ENCODE data around the gene BRD9. TPM values are rescaled to one million over a fixed set of nuclear protein-coding genes. Genes with fewer than 3 reads are reported as not detected.

The BRD9 gene
- total RNA-seq, 1 donor from 2014 or later, result 43.7 TPM

GRCh38 chr5:861442-862366 lies 30.9 kb downstream of the BRD9 start:
- Mint-ChIP-seq H3K9me3 (ENCODE audit: unreplicated experiment) (peaks cover 1% of the 10 kb centered on the region), H3K4me1 (ENCODE audit: low read depth, unreplicated experiment) (no peaks in the 10 kb centered on the region), H3K4me3 (ENCODE audit: unreplicated experiment) (no peak overlapping the region), H3K27me3 (ENCODE audit: low read depth, unreplicated experiment) (no peaks in the 10 kb centered on the region), H3K27ac (ENCODE audit: unreplicated experiment) (no peak overlapping the region), H3K36me3 (ENCODE audit: low read depth, unreplicated experiment) (peaks cover 20% of the 10 kb centered on the region)
- TF ChIP-seq CTCF (IDR thresholded peaks at IDR 0.05; ENCODE audit: insufficient read depth, low read depth, low read length) (no peak), EZH2 (IDR thresholded peaks at IDR 0.05; ENCODE audit: insufficient read depth, low read length) (no peak)
- H3K4me2 ChIP-seq (ENCODE audit: low read length), result no peak overlapping the region
- H3K79me2 ChIP-seq (ENCODE audit: insufficient read depth, low read length), result no peaks in the 10 kb centered on the region
- no peak overlapping the region for H2AFZ ChIP-seq (ENCODE audit: low read depth, low read length)
- no peak overlapping the region for H3K9ac ChIP-seq (ENCODE audit: low read length)
- peaks cover 6% of the 10 kb centered on the region for H3K36me3 ChIP-seq (ENCODE audit: insufficient read depth, low read length)
- H3K27me3 ChIP-seq (ENCODE audit: insufficient read depth, low read length), result no peaks in the 10 kb centered on the region
- H3K27ac ChIP-seq (ENCODE audit: low read depth, low read length), result no peak overlapping the region
- peaks cover 55% of the 10 kb centered on the region for H4K20me1 ChIP-seq (ENCODE audit: insufficient read depth, low read length)
- no peak for FAIRE-seq
- H3K4me3 ChIP-seq (ENCODE audit: insufficient read depth, low read depth, low read length), result no peak overlapping the region
- H3K9me3 ChIP-seq (ENCODE audit: insufficient read depth, low read depth, low read length), result no peaks in the 10 kb centered on the region
- H3K4me1 ChIP-seq (ENCODE audit: insufficient read depth, low read length), result no peaks in the 10 kb centered on the region
- DNase-seq (ENCODE audit: low read depth), result no peak

- Mint-ChIP-seq H3K4me1 (ENCODE audit: low read depth, unreplicated experiment) (no peaks in the 10 kb centered on the region), H3K9me3 (ENCODE audit: unreplicated experiment) (peaks cover 1% of the 10 kb centered on the region), H3K36me3 (ENCODE audit: low read depth, unreplicated experiment) (peaks cover 12% of the 10 kb centered on the region), H3K27me3 (ENCODE audit: low read depth, unreplicated experiment) (no peaks in the 10 kb centered on the region), H3K4me3 (ENCODE audit: unreplicated experiment) (no peak overlapping the region), H3K27ac (ENCODE audit: unreplicated experiment) (no peak overlapping the region)
- H3K27me3 ChIP-seq (ENCODE audit: insufficient read depth, low read length), result no peaks in the 10 kb centered on the region
- no peak overlapping the region for H3K4me3 ChIP-seq (ENCODE audit: insufficient read depth, low read depth, low read length)
- no peaks in the 10 kb centered on the region for H3K9me3 ChIP-seq (ENCODE audit: insufficient read depth, low read depth, low read length)
- TF ChIP-seq CTCF (IDR thresholded peaks at IDR 0.05; ENCODE audit: insufficient read depth, low read depth, low read length) (no peak), EZH2 (IDR thresholded peaks at IDR 0.05; ENCODE audit: insufficient read depth, low read length) (no peak)
- H3K36me3 ChIP-seq (ENCODE audit: insufficient read depth, low read length), result peaks cover 3% of the 10 kb centered on the region
- no peaks in the 10 kb centered on the region for H3K4me1 ChIP-seq (ENCODE audit: insufficient read depth, low read length)
- no peak overlapping the region for H3K9ac ChIP-seq (ENCODE audit: low read length)
- no peak overlapping the region for H3K4me2 ChIP-seq (ENCODE audit: low read length)
- no peaks in the 10 kb centered on the region for H3K79me2 ChIP-seq (ENCODE audit: insufficient read depth, low read length)
- peaks cover 56% of the 10 kb centered on the region for H4K20me1 ChIP-seq (ENCODE audit: insufficient read depth, low read length)
- H3K27ac ChIP-seq (ENCODE audit: low read depth, low read length), result no peak overlapping the region
- DNase-seq (ENCODE audit: low read depth), result no peak
- no peak overlapping the region for H2AFZ ChIP-seq (ENCODE audit: low read depth, low read length)
- FAIRE-seq, result no peak
Measured at GRCh38 chr5:860506-861150, 32.0 kb downstream of the BRD9 start.

All from astrocyte (in vitro differentiated cells and primary cell).